HG02763 (cell line): Measurements from ENCODE around the gene MCRIP1.

Source experiments
- ATAC-seq: cut with Tn5 transposase; IDR thresholded peaks from one replicate; pipeline ENCODE4 v1.9.1; 2021; ENCODE audit warnings: mild to moderate bottlenecking, moderate library complexity; ENCODE audit not compliant: unreplicated experiment

The MCRIP1 gene

DNA sequence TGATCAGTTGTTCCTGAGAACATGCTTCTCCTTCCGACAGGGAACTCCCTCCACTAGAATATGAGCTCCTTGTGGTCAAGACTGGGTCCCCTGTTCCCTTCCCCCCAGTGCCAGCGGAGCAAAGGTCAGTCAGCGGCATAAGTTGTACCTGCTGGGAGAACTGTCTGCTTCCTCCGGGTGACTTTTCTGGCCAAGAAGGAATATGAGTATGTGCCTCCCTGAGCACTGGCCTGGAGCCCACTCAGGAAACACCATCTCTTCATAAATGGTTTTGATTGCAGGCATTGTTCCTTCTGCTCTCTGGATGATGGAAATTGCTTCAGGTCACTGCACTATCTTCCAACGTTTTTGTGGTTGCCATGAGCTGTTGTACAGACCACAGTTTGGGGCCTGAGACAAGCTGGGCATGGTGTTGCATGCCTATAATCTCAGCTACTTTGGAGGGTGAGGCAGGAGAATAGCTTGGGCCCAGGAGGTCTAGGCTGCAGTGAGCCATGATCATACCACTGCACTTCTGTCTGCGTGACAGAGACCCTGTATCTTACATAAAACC is 30.1 kb upstream of the MCRIP1 start:
- no peak for ATAC-seq

DNA sequence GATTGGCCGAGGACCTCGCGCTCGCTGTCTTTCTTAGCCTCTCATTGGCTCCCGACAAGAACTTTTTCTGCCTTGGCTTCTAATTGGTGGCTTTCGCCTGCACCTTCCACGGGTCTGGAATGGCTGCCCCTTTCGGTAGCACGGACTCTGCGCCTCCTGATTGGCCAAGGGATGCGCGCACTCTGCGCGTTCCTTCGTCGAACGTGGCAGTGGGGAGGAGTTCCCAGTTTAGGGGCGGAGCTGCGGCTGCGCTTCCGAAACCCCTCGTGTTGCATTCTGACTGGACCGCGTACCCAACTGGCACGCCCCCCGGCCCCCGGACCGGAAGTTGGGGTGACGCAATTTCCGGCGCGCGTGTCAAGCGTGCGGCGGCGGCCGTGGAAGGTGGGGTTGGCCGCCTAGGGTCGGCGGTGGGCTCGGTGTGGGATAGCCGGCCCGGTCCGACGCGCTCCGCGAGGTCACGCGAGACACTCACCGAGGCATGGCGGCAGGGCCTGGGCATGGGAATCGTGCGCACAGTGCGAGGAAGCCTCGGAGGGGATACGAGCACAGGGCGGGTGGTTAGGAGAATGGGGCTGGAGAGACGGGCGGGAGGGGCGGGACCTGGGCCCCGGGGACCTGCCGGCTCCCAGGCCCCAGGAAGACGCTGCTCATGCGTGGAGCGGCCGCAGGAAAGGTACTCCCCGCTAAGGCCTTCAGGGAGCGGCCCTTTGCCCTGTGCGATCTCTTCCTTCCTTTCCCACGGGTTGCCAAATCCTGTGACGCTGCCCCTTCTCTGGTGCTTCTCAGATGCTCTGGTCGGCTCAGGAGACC is 27.9 kb upstream of the MCRIP1 start:
- ATAC-seq = peak; percentile 81

DNA sequence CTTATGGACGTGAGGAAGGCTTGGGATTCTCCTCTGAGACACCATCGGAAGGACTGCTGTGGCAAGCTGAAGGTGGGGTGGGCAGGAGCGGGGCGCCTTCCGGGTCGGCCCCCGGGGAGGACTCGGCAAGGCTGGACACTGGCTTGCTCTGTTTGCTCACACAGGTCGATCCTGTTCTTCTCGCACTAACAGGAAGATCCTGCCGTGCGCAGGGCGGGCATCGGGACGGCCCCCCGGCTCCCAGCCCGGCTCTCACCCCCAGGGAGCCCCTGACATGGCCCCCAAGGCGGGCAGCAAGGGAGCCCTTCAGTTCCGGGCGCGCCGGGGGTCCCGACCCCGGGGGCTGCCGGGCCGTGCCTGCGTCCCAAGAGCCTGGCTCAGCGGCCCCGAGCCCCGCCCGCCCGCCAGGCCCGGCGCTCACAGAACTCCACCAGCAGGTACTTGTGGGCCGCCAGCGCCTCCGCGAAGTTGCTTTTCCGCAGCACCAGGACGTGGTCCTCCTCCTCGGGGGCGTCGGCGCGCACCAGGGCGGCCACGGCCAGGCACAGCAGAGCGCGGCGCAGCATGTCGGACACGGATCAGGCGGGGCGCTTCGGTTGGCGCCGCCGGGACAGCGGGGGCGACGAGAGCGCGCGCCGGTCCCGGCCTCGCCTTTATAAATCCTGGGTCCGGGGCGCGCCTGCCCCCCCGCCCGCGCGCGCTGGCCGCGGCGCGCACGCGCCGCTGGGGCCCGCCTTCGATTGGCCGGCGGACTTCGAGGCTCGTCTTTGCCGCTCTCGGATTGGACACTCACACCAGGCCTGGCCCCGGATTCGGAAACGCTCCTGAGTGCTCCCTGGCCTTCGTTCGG is 27.0 kb upstream of the MCRIP1 start, which contains the start of gene P4HB:
TSS of gene P4HB (minus strand) at position 630 of the 850 bp plus-strand sequence. CDS start at position 566, 64 bp downstream.
- peak; percentile 77 for ATAC-seq

DNA sequence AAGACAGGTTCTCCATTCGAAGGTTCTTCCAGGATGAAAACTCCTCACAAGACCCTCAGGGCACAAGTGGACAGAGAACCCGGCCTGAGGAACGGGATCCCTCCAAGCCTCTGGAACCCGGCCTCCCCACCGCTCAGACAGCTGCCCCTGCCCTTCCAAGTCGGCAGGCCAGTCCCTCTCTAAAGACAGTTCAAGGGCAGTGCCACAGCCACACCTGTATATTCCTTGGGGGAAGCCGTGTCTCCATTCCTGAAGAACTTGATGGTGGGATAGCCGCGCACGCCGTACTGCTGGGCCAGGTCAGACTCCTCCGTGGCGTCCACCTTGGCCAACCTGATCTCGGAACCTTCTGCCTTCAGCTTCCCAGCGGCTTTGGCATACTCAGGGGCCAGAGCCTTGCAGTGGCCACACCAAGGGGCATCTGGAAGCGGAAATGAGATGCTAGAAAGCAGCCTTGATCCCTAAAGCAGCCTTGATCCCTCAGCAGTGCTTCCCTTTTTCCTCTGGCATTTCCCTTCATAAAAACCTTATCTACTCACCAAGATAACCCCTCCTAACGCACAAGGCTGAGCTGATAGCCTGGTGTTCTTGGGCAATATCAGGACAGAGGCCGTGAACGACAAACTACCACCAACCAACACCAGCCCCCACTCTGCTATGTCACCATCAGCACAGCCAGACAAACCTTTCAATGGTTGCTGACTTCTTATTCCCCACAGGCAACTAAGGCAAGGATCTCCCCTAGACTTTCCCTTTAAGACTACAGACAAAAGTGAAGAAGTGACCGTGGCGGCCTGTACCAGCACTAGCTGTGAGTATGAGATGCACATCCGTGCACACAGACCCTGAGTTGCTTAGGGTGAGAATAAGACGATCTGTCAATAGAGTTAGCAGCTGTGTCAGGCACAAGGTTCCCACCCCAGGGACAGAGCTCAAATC is 26.1 kb upstream of the MCRIP1 start:
- no peak for ATAC-seq

DNA sequence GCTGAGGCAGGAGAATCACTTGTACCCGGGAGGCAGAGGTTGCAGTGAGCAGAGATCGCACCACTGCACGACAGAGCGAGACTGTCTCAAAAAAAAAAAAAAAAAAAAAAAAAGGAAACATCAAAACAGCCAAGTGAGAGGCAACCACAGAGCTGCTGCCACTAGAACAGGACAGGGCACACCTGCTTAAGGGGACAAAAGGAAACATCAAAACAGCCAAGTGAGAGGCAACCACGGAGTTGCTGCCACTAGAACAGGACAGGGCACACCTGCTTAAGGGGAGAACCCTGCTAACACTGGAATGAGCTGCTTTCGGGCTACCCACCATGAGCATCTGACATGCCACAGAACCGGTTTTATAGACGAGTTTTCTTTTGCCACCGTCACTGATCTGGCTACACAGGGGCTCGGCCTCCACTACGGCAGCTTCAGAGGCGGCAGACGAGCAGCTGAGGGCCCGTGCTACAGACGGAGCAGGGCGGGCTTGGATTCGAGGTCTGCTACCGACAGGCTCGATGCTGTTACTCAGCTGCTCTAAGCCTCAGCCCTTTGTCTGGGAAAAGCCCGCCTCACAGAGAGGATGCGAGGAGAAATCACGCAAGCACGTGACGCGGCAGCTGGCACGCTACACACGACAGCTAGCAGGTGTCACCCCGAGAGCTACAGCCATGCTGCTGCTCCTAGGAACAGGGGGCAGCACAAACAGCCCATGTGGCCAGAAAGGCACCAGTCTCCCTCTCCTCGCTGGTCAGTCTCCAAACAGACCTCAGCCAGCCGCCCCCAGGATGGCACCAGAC is 25.3 kb upstream of the MCRIP1 start:
- no peak for ATAC-seq

- no peak for ATAC-seq
These were observed 22.1 kb upstream of the MCRIP1 start for GRCh38 chr17:81854974-81855774.

DNA sequence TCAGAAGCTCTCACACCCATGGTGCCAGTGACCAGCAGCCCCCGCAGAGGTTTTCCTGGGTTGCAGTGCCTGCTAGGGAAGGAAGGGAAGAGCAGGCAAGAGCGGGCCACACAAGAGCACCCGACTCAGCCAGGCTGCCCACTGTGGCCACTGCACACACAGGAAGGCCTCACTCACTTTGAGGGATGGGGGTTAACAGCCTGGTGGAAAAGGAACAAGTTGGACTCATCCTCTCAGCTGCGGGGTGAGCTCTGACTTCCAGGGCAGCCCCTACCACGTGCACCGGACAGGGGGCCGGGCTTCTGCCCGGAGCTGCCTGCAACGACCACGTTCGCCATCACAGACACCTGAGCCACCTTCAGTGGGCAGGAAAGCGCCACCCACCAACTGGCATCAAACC is 19.1 kb upstream of the MCRIP1 start:
- no peak for ATAC-seq

DNA sequence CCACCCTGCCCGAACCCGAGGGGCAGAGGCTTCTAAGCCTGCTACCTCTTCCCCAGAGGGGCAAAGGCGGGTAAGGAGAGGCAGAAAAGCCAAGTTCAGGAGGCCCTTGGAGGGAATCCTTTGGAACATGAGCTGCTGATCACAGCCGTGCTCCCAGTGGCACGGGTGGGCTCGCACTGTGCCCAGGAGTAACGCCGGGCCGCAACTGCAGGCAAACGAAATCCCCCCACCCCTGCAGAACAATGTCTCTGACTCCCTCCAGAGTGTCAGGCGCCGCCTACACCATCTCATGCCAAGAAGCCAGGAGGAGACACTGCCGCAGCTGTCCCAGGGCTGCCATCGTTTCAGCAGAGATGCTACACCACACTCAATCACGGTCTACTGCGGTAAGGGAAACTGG is 18.3 kb upstream of the MCRIP1 start:
- no peak for ATAC-seq

DNA sequence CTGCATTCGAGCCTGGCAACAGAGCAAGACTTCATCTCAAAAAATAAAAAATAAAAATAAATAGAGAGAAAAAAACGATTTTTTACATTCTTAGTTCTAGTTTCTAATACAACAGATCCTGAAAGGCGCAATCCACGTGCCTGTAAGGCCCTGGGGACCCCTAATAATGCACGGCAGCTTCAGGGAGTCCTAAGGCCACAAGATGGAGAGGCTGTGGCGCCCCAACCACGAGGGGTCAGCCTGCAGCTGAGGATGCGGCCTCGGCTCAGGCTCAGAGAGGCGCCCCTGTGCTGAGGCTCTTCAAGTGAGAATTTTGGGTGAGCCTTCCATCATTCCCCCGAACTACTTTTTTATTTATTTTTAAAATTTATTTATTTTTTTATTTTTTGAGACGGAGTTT is 16.4 kb upstream of the MCRIP1 start:
- no peak for ATAC-seq

GRCh38 chr17:81846743-81847689 is 13.9 kb upstream of the MCRIP1 start:
- no peak for ATAC-seq

DNA sequence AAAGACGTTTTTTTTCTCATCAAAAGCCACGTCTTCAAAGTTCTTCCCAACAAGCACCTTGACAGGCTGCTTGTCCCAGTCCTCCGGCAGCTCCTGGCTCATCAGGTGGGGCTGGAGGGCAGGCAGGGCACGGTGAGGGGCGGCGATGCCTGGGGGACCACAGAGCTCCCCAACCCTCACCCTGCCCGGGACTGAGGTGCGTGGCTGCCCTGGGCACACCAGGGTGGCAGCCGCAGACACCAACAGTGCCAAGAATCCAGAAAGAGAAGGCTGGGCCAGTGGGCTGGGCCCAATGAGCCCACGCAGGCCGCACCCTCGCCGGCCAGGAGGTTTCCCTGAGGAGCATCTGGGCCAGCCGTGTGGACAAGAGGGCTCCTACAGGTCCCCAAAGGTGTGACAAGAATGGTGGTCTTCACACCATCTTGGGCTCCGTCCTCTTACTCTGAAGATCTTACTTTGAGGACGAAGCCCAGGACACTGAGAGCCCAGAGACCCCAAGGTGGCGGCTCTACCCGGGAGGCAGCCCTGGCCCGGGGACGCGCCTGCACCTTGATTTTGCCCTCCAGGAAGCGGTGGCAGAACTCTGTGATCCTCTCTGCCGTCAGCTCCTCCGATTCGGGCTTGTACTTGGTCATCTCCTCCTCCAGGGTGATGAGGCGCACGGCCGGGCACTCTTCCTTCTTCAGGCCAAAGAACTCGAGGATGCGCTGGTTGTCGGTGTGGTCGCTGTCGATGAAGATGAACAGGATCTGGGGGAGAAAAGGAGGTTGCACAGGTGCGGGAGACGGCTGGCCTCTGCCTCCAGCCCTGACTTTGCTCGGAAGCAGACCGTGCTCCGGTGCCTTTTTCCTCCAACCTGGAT is 13.0 kb upstream of the MCRIP1 start:
- ATAC-seq = no peak

- no peak for ATAC-seq
These were observed 12.3 kb upstream of the MCRIP1 start for GRCh38 chr17:81845361-81845760.

GRCh38 chr17:81844887-81845286 is 11.8 kb upstream of the MCRIP1 start:
- no peak for ATAC-seq

DNA sequence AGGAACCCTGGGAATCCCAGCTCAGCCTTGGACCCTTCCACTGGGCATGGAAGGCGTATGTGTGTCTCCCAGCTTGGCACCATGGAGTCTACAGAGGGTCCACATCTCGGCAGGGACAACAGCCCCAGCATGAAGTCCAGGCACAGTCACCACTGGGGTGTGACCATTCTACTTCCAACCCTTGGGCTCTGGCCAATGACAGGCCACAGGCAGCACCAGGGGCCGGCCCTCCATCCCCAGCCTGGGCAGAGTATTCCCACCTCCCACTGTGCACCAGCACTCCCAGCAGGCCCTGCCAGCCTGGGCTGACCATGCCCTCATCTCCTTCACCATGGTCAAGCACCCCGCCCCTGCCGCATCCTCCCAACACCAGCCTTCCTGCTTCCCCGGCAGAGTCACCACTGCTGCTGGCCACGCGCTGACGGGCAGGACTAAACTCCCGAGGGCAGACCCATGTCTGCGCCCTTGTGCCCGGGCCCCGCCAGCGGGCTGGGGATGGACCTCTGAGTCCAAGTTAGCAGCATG is 11.3 kb upstream of the MCRIP1 start:
- no peak for ATAC-seq

GRCh38 chr17:81843713-81844326 is 10.7 kb upstream of the MCRIP1 start:
- ATAC-seq = no peak
